ENCODE data around the gene ACSS3.

Gene ACSS3

DNA sequence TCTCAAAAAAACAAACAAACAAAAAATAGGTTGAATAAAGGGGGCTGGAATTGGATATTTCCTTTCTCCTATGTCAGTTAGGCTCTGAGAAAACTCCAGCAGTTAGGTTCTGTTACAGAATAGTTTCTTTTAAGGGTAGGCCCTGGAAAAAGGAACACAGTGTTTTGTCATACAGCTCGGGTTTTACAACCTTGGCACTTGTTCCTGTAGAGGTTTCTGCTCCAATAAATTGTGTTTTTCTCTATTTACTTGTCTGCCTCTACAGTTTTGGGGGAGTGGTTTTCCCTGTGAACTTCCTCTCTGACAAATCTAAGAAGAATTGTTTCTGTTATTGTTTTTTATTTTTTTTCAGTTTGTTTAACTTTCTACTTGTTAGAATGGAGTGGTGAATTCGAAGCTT lies 167.6 kb downstream of the ACSS3 start:
- DNase-seq, result no peak

DNA sequence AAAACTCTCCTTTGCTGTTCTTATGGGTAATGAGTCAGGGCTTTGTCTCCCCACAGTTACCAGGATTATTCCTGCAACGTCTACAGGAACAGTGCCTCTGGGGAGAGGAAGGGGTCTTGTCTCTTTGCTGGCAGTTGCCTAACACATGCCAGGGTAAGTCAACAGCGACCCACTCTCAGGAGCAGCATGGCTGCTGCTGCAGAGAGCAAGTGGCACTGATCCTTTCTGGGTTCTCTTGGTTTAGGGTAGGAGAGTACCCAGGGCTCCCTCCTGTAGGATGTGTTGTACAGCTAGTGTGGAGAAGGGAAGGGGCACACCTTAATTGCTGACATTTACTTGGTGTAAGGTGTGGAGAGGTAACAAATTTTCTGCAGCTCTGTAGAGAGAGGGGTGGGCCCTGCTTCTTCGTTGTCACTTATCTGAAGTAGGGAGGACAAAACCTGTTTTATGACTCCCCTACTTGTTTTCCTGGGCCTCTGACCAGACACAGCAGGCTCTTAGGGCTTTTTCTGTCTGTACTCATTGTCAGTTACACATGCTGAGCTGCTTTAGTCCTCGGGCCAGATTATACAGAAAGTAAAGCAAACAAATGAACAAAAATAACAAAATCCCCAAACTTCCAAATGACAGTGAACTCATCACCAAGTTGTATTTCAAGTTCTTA lies 168.2 kb downstream of the ACSS3 start:
- no peak for DNase-seq

DNA sequence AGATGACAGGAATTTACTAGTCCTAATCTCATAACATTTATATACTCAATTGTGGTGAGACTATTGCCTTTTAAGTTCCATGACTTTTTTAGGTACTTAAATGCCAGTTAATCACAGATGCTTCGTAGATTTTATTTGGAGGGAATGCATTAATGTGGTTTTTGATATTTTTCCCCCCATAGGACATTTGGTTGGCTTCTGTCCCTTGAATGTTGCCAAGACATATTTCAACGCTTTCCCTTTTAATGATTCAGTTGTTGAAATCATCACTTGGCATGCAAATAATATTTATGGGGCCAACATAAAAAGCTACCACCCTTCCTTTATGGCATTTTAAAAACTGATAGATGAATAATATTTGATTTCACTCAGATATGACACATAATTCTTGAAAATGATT lies 172.1 kb downstream of the ACSS3 start:
- no peak for DNase-seq

DNA sequence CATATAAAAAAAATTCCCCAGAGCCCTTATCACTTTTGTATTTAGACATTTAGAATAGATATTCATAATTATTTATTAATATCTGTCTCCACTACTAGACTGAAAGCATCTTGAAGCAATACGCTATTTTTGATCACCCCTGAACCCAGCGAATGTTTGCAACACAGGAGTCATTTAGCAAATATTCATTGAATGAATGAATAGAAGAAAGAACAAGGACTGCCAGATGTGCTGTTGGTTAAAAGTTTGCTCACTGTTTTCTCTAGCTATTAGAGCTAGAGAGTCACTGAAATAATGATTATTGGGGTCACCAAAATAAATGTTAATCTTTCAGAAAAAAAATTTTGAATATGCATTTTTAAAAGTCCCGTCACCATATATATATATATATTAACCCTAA lies 174.3 kb downstream of the ACSS3 start:
- DNase-seq, result no peak

DNA sequence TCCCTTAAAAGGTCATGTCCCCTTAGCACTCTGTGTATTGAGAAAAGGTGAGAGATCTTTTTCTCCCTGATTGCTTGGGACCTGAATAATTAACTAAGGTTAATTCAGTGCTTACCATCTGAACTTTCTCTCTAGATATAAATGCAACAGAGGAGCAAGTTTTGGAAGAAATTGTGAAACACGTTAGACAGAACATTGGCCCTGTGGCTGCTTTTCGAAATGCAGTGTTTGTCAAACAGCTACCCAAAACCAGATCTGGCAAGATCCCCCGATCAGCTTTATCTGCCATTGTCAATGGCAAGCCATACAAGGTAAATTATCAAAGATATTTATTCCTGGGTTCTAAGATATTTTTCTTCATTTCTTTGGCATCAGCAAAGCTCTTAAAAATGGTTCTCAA lies 175.5 kb downstream of the ACSS3 start:
- DNase-seq, result no peak

DNA sequence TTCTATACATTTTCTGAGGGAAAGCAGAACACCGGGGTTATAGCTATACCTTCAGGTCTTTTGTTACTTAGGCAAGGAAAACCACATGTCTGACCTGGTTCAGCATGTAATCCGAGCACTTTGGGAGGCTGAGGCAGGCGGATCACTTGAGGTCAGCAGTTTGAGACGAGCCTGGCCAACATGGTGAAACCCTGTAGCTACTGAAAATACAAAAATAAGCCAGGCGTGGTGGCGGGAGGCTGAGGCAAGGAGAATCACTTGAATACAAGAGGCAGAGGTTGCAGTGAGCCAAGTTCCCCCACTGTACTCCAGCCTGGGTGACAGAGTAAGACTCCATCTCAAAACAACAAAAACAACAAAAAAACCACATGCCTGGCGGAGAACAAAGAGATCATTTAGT lies 177.6 kb downstream of the ACSS3 start:
- DNase-seq, result no peak

DNA sequence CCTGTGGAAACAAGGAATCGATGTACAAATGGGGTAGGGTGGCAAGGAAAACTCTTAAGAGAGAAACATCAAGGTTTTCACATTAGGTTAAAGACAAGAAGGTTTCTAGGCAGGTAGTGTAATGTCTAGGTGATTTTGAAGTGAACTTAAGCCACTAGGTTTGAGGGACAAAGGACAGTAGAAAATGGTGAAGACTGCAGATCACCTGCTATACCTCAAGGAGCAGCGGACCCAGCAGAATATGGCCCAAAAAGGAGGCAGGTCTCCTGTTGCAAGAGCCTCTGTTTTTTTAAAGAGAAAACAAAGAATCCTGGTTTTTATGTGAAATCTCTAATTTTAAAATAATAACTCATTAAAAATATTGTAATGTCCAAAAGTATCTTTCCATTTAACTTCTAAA lies 178.1 kb downstream of the ACSS3 start:
- no peak for DNase-seq

DNA sequence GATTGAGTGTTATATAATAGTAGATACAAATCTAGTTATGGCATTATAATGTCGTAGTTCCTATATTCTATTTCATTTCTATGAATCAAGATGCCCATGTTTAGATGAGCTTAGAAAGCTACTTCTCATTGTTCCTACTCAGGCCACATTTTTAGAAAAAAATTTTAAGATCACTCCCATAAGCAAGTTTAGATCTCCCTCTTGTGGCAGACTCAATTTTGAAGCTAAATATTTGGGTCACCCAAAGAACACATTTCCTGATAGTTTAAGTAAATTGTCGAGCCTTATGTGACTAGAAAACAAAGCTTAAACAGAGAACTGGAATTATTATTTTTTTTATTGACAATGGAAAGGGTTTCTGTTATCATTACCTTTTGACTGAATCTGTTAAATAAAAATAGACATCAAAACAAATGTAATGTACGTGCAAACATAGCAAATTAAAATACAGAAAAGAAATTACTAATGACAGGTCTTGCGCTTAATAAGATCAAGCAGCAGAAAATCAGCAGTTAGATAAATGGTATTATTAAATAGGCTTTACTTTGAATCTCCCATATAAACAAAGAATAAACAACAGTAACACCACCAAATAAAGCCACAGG lies 180.2 kb downstream of the ACSS3 start:
- no peak for DNase-seq

DNA sequence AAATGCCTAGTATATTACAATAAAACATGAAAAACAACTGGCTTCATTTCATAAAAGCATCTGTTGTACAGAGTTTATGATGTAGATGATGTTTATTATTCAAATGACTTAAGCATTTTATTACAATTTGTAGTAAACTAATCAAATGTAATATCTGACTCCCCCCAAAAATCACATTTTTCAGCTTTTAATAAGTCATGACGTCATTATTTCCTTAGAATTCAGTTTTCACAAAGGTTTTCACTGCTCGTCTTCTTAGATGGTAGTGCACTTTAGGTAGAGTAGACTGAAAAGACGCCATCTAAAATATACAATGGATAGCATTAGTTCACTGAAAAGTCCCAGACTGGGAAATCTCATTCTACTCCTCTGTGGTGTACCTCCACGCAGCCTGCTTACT lies 181.5 kb downstream of the ACSS3 start:
- no peak for DNase-seq

DNA sequence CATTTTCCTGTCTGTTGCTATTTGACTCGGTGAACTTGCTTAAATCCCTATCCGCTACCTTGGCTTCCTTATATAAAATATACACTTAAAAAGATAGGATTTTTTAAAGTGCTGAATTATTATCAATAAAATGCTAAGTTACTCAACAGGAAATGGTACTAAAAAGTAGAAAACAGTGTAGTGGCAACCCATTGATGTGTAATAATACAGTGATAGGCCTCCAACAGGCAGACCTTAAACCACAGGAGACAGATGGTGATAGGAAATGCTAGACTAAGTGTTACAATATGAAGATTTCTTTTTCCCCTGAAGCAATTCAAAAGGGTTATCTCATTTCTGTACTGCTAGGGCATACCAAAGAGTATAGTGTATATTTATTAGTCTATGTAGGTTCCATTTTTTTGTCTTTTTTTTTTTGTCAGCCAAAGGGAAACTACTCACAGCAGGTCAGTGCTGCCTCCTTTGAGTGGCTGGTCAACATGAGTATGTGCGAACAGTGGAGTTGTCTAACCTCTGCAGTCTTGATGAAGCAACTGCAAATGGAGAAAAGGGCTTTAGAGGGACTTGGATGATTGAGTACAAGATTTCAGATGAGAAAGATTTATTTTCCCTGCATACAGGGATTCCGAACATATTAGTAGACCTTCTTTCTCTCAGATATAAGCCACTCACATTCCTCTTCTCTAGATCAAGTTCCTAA lies 183.8 kb downstream of the ACSS3 start:
- DNase-seq, result no peak

DNA sequence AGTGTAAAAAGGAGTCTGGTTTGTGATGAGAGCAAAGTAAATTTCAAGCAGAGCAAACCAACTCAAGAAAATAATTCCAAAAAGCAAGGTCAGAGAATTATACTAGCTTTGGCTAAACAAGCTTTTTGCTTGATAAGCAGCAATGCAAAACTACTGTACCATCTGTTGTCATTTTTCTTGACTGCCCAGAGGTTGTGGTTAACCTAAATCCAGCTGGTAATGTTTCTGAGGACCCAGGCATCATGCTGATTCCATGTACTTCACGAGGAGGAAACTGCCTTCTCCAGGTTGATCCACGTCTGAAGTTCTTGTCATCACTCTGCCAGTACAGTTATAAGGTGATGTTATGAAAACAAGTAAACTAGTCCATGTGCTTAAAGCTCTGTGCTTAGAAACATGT lies 185.2 kb downstream of the ACSS3 start:
- no peak for DNase-seq

DNA sequence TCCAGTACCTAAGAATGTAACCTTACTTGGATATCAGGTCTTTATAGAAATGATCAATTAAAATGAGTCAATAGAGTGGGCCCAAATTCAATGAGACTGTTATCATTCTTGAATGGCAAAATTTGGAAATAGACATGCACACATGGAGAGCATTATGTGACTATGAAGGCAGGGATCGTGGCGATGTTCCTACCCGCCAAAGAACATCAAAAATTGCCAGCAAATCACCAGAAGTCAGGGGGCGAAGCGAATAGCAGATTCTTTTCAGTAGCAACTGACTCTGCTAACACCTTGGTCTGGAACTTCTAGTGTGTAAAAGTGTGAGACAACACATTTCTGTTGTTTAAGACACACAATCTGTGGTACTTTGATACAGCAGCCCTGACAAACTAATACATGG lies 192.5 kb downstream of the ACSS3 start:
- no peak for DNase-seq

DNA sequence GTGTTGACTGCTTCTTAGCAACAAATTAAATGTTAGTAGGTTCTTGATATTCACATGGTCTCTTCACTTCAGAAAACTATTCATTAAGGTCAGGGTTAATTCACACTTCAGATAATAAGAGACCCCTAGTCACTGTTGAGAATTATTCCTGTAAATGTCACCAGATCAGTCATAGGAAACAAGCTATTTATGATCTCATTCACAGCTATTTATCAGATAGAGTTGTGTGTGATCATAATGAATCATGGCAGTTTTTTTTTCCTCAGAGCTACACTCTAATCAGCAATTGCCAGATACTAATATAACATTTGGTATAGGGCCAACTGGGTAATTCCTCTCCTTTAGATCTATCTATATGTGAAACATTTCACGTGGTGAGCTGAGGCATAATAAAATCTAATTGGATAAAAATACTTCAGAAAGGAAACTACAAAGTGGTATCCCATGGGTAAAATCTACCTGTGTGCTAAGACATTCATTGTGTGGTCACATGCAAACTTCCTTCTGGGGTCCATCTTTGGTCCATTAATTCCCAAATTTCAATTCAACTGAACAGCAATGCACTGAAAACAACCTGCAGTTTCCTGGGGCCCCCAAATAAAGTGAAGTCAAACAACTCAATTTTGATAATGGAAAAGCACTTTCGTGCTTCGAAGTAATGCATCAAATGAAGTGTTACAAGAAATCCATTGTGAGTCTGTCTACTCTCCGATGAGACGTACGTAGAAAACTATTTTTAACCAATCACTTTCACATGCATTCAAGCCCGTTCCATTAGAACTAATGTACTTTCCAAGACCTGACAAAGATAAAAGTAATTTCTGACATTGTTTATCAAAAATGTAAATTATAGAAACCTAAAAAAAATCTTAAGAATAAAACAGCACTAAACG lies 197.0 kb downstream of the ACSS3 start:
- no peak for DNase-seq

DNA sequence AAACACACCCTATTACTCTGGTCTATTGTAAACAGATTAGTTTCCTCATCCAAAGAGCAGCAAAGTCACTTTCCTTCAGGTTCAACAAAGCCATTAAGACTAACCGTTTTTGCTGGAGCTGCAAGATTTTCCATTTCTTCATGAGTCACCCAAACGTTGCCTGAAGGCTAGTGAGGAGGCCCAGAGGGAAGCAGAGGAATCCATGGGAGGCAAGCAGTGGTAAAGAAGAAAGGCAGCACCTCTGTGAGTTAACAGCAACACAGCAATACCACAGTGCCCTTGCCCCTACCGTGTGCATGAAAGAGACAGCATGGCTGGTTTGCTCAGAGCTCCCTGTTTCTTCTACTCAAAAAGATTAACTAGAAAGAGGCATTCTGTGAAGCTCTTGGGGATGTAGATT lies 206.3 kb downstream of the ACSS3 start:
- no peak for DNase-seq

DNA sequence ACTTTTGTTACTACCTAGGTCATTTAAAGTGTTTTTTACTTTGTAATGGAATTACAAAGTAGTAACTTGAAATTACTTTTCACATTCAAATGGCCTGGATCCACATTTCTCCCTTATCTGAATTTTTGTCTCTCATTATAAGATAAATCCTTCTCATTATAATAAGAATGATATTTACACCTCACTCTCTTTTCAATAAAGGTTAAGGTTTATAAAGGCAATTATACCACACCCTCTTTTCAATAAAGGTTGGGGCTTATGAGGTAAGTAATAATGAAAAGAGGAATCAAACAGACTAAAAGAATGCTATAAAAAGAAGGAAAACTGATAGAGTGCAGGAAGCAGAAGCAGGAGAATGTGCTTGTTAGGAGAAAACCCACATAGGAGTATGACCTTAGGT lies 210.8 kb downstream of the ACSS3 start:
- no peak for DNase-seq

DNA sequence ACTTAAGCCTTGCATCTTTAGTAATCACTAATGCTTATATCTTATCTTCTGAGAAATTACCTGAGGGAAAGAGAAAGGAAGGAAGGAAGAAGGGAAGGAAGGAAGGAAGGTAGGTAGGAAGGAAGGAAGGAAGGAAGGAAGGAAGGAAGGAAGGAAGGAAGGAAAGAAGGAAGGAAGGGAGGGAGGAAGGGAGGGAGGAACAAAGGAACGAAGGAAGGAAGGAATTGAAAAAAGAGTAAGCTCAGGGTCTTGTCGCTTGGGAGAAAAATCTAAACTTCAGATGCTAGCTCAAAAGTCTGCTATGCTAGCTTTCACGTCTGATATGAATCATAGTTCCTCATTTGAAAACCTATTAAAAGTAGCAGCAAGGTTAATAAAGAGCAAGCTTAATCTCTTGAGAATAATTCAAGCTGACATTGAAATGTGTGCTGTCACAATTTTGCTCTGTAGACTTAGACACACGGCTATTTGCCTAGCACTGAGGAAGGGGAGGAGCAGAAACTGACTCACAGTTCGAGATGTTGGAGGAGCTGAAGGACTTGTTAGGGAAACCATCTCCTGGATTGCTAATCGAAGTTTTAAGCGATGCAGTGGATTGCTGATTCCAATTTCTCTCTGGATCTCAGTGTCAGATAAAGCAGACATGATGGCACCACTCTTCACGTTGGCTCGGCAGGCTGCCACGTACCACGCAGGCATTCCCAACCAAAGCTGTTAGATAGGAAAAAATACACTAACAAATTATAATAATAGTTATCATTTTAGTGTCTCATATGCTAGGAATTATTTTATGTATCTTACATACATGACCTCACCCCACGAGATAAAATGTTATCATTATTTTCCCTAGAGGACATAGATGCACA lies 216.7 kb downstream of the ACSS3 start:
- no peak for DNase-seq

DNA sequence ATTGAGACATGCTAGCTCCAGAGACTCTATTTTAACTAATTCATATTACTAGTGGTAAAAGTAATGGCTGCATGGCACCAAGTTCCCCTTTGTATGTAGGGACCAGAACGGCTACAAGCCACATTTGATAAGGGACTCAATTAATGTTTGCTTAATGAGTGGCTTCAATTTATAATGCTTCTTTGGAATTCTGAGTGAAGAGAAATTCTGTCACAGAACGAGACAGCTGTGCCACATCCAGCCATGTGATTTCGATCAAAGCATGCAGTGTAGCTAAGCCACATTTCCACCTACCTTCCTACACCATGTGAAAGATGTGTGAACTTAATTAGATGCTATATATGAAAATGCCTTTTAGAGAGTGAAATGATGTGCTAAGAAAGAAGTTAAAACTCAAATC lies 217.4 kb downstream of the ACSS3 start:
- no peak for DNase-seq

DNA sequence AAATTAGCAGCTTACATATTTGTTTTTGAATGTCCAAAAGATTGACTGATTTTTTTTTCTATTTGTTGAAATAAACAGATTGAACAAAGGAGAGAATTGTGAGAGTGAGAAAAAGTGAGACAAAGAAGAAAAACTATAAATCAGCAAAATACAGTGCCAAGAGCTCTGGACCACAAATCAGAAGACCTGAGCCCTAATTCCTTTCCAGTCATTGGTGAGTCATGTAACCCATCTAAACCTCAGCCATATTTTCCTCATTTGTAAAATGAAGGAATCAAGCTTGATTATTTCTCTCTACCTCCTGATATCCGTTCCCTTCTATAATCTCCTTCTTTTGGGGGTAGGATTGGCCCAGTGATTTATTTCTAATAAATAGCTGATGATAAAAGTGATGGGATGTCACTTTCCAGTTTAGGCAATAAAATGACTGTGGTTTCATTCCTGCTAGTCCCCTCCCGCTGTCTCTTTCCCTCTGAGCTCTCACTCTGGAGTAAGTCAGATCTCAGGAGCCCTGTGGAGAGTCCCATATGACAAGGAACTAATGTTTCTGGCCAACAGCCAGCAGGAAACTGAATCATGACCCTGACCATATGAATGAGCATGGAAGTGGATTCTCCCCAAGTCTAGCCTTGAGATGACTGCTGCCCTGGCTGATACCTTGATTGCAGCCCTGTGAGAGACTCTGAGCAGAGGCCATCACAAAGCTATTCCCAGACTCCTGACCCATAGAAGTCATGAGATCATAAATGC lies 218.9 kb downstream of the ACSS3 start:
- no peak for DNase-seq

DNA sequence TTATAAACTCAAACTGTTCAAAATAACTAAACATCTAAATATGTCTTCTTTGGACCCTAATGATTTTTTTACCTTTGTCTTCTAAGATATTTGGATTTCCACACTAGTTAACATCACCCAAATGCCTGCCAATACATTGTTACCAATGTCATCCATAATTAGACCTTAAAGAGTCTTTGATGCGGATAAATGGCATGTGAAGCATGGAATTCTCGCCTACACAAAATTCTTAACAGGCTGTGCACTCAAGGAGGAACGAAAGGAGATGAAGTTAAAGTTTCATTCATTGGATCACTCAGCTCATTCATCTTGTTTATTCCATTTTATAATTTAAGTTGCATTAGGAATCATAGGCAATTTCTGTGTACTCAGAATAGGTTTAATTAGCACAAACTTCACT lies 219.7 kb downstream of the ACSS3 start:
- no peak for DNase-seq

DNA sequence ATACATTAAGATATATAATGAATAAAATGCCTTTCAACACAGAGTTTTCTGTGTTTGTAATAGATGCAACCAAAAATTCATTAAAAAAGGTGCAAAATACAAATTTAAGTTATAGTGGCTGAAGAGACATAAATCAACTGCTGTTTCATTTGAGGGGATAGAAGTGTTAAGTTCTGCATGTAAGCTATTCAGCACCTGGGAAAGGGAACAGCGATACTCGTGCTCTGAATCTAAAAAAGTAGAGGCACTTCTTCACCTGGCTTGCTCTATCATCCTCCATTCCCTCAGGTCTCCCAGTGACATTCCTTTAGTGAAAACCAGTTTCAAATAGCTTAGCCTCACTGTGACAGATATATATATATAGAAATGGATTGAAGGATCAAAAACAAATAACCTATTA lies 222.6 kb downstream of the ACSS3 start:
- no peak for DNase-seq

DNA sequence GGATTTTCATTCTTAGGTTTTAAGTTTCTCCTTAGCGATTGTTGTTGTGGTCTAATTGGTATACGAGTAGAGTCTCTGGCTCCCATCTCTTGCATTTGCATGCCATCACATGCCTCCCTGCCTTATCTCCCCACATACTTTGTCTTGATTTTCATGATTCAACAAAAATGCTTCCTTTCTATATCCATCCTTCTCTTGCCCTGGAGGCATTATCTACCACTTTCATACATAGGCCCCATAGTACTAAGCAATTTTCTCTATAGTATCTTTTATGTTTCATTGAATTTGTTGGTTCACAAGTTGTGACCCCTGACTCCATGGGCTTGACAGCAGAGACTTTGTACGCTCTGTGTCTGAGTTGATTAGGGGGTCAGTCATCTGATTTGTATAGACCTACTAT lies 226.1 kb downstream of the ACSS3 start:
- DNase-seq, result no peak

Measured in CD4-positive, alpha-beta T cell treated with Interleukin-21 for 1 hour (primary cell).